Measurements from ENCODE around the gene ZNF184. TPM values are rescaled to one million over a fixed set of nuclear protein-coding genes. Genes with fewer than 3 reads are reported as not detected.

Gene ZNF184
- polyA plus RNA-seq, 1 donor from 2014 or later: 16.4 TPM

GRCh38 chr6:27471365-27472115, 1.4 kb downstream of the ZNF184 start:
- Histone ChIP-seq H3K27ac (ENCODE audit: low read length) (peak overlapping the region; percentile 93), H3K9ac (ENCODE audit: low read length) (peak overlapping the region; percentile 92)

DNA sequence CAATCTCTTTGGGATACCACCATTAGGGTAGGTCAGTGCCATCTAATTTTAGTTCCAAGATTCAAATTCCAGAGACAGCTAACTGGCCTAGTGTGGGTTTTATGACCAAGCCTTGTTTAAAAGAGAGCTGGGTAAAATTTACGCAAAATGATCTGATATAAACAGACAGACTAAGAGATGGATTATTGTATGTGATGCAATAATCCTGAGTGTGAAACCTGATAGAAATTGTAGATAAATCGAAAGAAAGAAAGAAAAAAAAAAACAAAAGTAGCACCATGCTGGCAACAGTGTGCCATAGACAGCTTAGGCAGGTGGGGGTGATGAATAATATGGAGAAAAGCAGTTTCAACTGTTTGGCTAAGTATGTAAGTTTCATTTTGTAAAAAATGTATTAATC, 2.9 kb downstream of the ZNF184 start:
- no peaks in the 10 kb centered on the region for H3K9me2 ChIP-seq (ENCODE audit: insufficient read depth, low read length)
- H3K27me3 ChIP-seq (ENCODE audit: insufficient read depth, low read depth, low read length): no peaks in the 10 kb centered on the region
- H3F3A ChIP-seq (ENCODE audit: insufficient read depth, low read length, poor library complexity, severe bottlenecking): no peaks in the 10 kb centered on the region
- H3K9me3 ChIP-seq (ENCODE audit: low read length): no peaks in the 10 kb centered on the region
- TF ChIP-seq RAD21 (conservative IDR thresholded peaks at IDR 0.05): no peak
- TF ChIP-seq EP300 (conservative IDR thresholded peaks at IDR 0.05; ENCODE audit: poor library complexity, severe bottlenecking): no peak
- no peak for TF ChIP-seq SMC3 (conservative IDR thresholded peaks at IDR 0.05; ENCODE audit: poor library complexity)
- no peak for TF ChIP-seq EZH2 (IDR thresholded peaks at IDR 0.05; ENCODE audit: borderline replicate concordance, insufficient read depth, low read length, poor library complexity, severe bottlenecking)
- TF ChIP-seq, protein P1, sequence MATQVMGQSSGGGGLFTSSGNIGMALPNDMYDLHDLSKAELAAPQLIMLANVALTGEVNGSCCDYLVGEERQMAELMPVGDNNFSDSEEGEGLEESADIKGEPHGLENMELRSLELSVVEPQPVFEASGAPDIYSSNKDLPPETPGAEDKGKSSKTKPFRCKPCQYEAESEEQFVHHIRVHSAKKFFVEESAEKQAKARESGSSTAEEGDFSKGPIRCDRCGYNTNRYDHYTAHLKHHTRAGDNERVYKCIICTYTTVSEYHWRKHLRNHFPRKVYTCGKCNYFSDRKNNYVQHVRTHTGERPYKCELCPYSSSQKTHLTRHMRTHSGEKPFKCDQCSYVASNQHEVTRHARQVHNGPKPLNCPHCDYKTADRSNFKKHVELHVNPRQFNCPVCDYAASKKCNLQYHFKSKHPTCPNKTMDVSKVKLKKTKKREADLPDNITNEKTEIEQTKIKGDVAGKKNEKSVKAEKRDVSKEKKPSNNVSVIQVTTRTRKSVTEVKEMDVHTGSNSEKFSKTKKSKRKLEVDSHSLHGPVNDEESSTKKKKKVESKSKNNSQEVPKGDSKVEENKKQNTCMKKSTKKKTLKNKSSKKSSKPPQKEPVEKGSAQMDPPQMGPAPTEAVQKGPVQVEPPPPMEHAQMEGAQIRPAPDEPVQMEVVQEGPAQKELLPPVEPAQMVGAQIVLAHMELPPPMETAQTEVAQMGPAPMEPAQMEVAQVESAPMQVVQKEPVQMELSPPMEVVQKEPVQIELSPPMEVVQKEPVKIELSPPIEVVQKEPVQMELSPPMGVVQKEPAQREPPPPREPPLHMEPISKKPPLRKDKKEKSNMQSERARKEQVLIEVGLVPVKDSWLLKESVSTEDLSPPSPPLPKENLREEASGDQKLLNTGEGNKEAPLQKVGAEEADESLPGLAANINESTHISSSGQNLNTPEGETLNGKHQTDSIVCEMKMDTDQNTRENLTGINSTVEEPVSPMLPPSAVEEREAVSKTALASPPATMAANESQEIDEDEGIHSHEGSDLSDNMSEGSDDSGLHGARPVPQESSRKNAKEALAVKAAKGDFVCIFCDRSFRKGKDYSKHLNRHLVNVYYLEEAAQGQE (IDR thresholded peaks at IDR 0.05; ENCODE audit: borderline replicate concordance): no peak
- no peak for TF ChIP-seq TAF1 (IDR thresholded peaks at IDR 0.05; ENCODE audit: low read depth)
- TF ChIP-seq MXI1 (conservative IDR thresholded peaks at IDR 0.05; ENCODE audit: poor library complexity, severe bottlenecking): no peak
- no peak for TF ChIP-seq POLR2AphosphoS5 (IDR thresholded peaks at IDR 0.05)
- TF ChIP-seq CTCF (IDR thresholded peaks at IDR 0.05; ENCODE audit: poor library complexity, severe bottlenecking): no peak
- no peaks in the 10 kb centered on the region for H3K36me3 ChIP-seq (ENCODE audit: insufficient read depth, low read length)
- H3K27ac ChIP-seq (ENCODE audit: low read length): no peak overlapping the region
- H3K9ac ChIP-seq (ENCODE audit: low read length): no peak overlapping the region
- no peaks in the 10 kb centered on the region for H4K20me1 ChIP-seq (ENCODE audit: insufficient read depth)
- H3K4me3 ChIP-seq (ENCODE audit: low read length): peak overlapping the region; percentile 87
- no peak overlapping the region for H3K4me2 ChIP-seq (ENCODE audit: low read length)
- H2AFZ ChIP-seq (ENCODE audit: low read depth, low read length): no peak overlapping the region
- peaks cover 24% of the 10 kb centered on the region for H3K79me2 ChIP-seq (replicated peaks; ENCODE audit: insufficient read depth, low read length)

More at GRCh38 chr6:27471365-27472115, 1.4 kb downstream of the ZNF184 start:
- Histone ChIP-seq H3K4me3 (ENCODE audit: low read length) (peak overlapping the region; percentile 87), H3K4me2 (ENCODE audit: low read length) (peak overlapping the region; percentile 60), H3K9me2 (ENCODE audit: insufficient read depth, low read length) (no peaks in the 10 kb centered on the region), H3K9me3 (ENCODE audit: low read length) (no peaks in the 10 kb centered on the region), H3K79me2 (replicated peaks; ENCODE audit: insufficient read depth, low read length) (peaks cover 24% of the 10 kb centered on the region), H3F3A (ENCODE audit: insufficient read depth, low read length, poor library complexity, severe bottlenecking) (no peaks in the 10 kb centered on the region), H3K27me3 (ENCODE audit: insufficient read depth, low read depth, low read length) (no peaks in the 10 kb centered on the region), H2AFZ (ENCODE audit: low read depth, low read length) (peak overlapping the region; percentile 89), H3K36me3 (ENCODE audit: insufficient read depth, low read length) (no peaks in the 10 kb centered on the region), H4K20me1 (ENCODE audit: insufficient read depth) (no peaks in the 10 kb centered on the region)
- TF ChIP-seq MXI1 (conservative IDR thresholded peaks at IDR 0.05; ENCODE audit: poor library complexity, severe bottlenecking) (no peak), SMC3 (conservative IDR thresholded peaks at IDR 0.05; ENCODE audit: poor library complexity) (no peak), POLR2AphosphoS5 (IDR thresholded peaks at IDR 0.05) (no peak), RAD21 (conservative IDR thresholded peaks at IDR 0.05) (no peak), CTCF (IDR thresholded peaks at IDR 0.05; ENCODE audit: poor library complexity, severe bottlenecking) (no peak)
